GM10266 (cell line): ENCODE measurements around the gene UBAC2.

Experiments used
- DNase-seq: peaks from one replicate; pipeline ENCODE4 v3.0.0; 2012; ENCODE audit errors: extremely low spot score
- TF ChIP-seq, protein P1 (sequence below): IDR thresholded peaks from 2 replicates; pipeline ENCODE4 v1.5.1; 2012; ENCODE audit warnings: mild to moderate bottlenecking, low read depth; ENCODE audit not compliant: control insufficient read depth, insufficient read depth; ENCODE audit errors: missing control alignments

Gene UBAC2

DNA sequence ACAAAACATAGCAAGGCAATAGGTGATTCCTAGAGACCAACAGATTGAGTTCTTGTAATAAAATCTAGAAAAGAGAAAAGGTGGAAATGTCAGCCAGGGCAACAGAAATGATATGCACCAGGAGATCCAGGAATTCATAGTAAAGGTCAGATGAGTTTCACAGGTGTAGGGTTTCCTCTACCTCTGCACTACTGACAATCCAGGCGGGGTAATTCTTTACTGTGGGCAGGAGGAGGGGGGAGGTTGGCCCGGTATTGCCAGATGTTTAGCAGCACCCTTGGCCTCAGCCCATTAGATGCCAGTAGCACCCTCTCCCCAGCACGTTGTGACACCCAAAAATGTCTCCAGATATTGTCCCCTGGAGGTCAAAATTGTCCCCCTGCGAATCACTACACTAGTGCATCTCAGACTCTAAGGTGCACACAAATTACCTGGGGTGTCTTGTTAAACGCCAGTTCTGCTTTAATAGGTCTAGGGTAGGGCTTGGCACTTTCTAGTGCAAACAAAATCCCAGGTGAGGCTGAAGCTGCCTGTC is 3.5 kb upstream of the UBAC2 start:
- no peak for DNase-seq
- TF ChIP-seq, protein P1, sequence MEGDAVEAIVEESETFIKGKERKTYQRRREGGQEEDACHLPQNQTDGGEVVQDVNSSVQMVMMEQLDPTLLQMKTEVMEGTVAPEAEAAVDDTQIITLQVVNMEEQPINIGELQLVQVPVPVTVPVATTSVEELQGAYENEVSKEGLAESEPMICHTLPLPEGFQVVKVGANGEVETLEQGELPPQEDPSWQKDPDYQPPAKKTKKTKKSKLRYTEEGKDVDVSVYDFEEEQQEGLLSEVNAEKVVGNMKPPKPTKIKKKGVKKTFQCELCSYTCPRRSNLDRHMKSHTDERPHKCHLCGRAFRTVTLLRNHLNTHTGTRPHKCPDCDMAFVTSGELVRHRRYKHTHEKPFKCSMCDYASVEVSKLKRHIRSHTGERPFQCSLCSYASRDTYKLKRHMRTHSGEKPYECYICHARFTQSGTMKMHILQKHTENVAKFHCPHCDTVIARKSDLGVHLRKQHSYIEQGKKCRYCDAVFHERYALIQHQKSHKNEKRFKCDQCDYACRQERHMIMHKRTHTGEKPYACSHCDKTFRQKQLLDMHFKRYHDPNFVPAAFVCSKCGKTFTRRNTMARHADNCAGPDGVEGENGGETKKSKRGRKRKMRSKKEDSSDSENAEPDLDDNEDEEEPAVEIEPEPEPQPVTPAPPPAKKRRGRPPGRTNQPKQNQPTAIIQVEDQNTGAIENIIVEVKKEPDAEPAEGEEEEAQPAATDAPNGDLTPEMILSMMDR: no peak

DNA sequence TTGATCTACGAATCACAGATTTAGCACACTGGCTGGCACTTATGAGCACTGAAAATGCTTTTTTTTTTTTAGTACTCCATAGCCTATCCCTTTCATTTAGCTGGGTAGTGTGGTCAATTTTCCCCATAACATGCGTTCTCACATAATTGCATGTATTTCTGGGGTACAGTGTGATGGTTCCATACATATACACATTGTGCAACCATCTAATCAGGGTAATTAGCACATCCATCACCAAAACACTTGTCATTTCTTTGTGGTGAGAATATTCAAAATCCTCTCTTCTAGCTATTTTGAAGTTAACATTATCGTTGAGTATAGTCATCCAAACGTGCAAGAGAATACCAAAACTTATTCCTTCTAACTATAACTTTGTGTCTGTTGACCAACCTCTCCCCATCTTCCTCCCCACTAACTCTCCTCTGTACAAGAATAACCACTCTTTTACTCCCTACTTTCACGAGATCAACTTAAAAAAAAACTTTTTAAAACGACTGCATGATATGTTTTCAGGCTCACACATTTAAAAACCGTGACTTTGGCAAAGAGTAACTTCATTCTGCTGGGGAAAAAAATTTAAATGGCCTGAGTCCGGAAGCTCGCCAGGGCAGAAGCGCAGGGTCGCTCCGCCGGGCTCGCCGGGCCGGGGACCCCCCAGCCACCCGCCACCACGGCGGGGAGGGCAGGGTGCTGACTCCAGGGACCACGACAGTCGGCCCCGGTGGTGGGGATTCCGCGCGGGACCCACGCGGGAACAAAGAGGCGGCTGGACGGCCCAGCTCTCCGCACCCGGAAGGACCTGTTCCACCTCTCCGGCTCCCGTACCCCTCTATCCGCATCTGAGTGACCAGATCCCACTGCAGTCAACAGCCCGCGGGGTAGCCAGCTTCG is 868 bp upstream of the UBAC2 start:
- DNase-seq: no peak
- TF ChIP-seq, protein P1: no peak

DNA sequence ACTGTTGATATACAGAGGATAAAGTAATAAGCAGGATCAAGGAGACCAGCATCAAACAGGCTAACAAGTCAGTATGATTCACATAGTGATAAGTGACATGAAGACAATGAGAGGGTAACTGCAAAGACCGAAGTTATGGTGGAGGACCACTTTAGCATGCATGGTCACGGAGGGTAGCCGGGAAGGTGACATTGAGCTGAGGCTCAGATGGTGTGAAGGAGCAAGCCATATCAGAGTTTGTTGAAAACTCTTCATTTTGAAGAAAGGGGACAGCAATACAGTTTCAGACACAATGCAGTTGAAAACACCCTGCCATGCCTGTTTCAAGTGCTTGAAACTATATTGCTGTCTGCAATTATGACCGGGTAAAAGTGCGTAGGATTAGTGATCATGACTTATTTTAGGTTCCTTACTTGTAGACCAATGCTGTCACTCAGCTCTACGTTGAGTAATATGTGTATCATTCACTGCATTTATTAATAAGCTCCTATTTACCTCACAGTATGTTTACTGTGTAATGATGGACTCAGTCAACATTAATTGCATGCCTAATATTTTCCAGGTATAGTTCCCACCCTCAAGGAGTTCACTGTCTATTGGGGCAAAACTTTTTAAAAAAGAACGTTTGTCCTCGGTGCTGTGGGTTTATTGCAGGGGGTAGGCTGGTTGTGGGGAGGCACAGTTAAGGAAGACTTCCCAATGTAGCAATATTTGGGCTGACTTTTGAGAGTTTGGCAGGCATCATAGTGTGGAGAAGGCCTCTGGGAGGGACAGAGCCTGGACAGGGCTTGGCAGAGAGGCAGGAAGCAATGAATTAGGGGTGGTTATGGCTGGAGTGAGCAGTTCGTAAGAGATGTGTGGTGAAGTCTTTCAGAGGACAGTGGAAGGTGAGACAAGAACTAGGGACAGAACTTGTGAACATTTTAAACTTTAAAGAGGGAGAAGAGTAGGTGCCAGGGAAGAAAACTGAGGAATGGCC is 3.2 kb downstream of the UBAC2 start:
- TF ChIP-seq, protein P1: no peak
- DNase-seq: no peak

DNA sequence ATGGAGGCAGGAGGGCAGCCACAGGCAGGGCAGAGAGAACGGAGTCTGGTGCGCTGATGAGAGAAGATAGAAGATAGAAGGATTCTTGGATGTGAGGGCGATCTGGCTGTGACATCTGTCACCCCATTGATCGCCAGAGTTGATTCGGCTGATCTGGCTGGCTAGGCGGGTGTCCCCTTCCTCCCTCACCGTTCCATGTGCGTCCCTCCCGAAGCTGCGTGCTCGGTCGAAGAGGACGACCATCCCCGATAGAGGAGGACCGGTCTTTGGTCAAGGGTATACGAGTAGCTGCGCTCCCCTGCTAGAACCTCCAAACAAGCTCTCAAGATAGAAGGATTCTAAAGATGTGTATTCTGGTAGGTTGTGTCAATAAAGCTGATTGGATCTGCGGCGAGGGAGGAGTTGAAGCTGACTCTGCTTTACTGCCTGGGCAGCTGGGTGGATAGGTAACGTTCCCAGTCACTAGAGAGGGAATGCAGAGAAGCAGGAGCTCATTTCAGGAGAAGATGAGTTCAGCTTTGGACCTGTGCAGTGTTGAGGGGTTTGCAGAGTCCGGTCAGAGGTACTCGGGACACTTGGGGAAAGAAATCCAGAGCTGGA is 5.1 kb downstream of the UBAC2 start:
- TF ChIP-seq, protein P1: no peak
- DNase-seq: no peak

DNA sequence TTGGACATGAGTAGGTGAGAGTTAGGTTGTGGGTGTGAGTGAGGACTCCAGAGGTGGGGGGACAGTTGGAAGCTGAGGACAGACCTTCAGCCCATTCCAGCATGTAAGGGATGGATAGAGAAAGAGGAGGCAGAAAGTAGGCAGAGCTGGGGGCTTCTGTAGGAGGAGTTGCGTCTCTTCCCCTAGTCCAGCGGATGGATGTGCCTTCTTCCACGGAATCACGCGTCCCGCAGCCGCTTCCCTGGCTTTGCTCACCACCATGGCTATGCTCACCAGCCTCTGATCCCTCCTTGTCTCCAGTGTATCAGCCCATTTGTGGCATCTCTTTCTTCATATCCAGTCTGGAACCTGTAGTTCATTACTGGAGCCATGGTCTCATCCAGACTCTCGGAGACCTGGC is 5.6 kb downstream of the UBAC2 start:
- TF ChIP-seq, protein P1: no peak
- no peak for DNase-seq

DNA sequence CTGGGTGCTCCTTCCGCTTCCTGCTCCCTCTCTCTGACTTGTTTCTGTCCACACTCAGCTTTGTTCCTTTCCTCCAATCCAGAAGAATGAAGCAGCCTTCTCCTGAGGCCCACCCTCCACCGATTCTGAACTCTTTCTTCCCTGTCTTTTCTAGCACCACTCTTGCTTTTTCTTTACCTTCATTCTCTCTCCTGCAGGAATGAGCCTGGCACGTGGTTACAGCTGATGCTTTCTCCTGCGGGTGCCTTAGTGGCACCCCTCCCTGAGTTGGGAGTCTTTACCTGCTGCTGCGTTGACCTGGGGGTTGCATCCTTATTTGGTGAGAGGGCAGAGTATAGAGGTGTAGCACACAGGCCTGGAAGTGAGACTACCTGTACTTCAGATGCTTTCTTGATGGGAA is 6.2 kb downstream of the UBAC2 start:
- TF ChIP-seq, protein P1: no peak
- no peak for DNase-seq
